HG02973 (cell line): ENCODE results near the gene TMEM62.
A peak's percentile ranks its signal among the peaks of the same experiment; 100 is the strongest.
"Not testable (repeated sequence)": the region's sequence is repeated elsewhere in the genome, so short reads cannot be mapped to it uniquely, and the experiment has no call there.

Experiments used
- ATAC-seq: cut with Tn5 transposase; IDR thresholded peaks from one replicate; pipeline ENCODE4 v1.9.1; 2021; ENCODE audit warnings: moderate library complexity; ENCODE audit not compliant: unreplicated experiment

TMEM62 gene

GRCh38 chr15:43175656-43176309 lies 42.4 kb downstream of the TMEM62 start:
- ATAC-seq: not testable (repeated sequence)

- not testable (repeated sequence) for ATAC-seq
Measured at GRCh38 chr15:43177147-43177546, 43.8 kb downstream of the TMEM62 start.

- no peak for ATAC-seq
Measured at GRCh38 chr15:43183270-43183669, 49.9 kb downstream of the TMEM62 start.

GRCh38 chr15:43184407-43185124 lies 51.2 kb downstream of the TMEM62 start:
- no peak for ATAC-seq

GRCh38 chr15:43185157-43186002 lies 52.0 kb downstream of the TMEM62 start, which contains the start of gene CCNDBP1:
Gene CCNDBP1 (plus strand): TSS chr15:43185403. CDS start chr15:43185499, 96 bp downstream.
- peak; percentile 86 for ATAC-seq

- peak; percentile 15 for ATAC-seq
Measured at GRCh38 chr15:43186003-43186353, 52.6 kb downstream of the TMEM62 start.

- ATAC-seq: no peak
Measured at GRCh38 chr15:43187544-43188155, 54.3 kb downstream of the TMEM62 start.

GRCh38 chr15:43189296-43189695 lies 55.9 kb downstream of the TMEM62 start:
- ATAC-seq: no peak

- ATAC-seq: no peak
Measured at GRCh38 chr15:43190178-43190577, 56.8 kb downstream of the TMEM62 start.

GRCh38 chr15:43193710-43194109 lies 60.3 kb downstream of the TMEM62 start:
- ATAC-seq: no peak

GRCh38 chr15:43194795-43195194 lies 61.4 kb downstream of the TMEM62 start:
- ATAC-seq: no peak

- ATAC-seq: no peak
Measured at GRCh38 chr15:43196760-43197548, 63.6 kb downstream of the TMEM62 start.

GRCh38 chr15:43197773-43198172 lies 64.4 kb downstream of the TMEM62 start:
- ATAC-seq: not testable (repeated sequence)

- ATAC-seq: not testable (repeated sequence)
Measured at GRCh38 chr15:43198556-43198955, 65.2 kb downstream of the TMEM62 start.

GRCh38 chr15:43198992-43199391 lies 65.6 kb downstream of the TMEM62 start:
- ATAC-seq: no peak

GRCh38 chr15:43199945-43200488 lies 66.6 kb downstream of the TMEM62 start:
- ATAC-seq: no peak

- ATAC-seq: no peak
Measured at GRCh38 chr15:43204016-43204901, 70.9 kb downstream of the TMEM62 start.

- no peak for ATAC-seq
Measured at GRCh38 chr15:43206054-43206453, 72.7 kb downstream of the TMEM62 start.

GRCh38 chr15:43207024-43207423 lies 73.6 kb downstream of the TMEM62 start:
- no peak for ATAC-seq
